Activated CD4-positive, alpha-beta T cell treated with anti-CD3 and anti-CD28 coated beads, Interleukin-2, Interleukin-6, amounts not matched to agents 100 ng/mL and 50 ng/mL, durations not matched to agents 16 hours and 8 hours (primary cell): ENCODE results near the gene OPRL1.
A peak's percentile ranks its signal among the peaks of the same experiment; 100 is the strongest.

Experiments used
- DNase-seq: peaks from one replicate; pipeline ENCODE4 v3.0.0-alpha.2; 2020

Gene OPRL1

DNA sequence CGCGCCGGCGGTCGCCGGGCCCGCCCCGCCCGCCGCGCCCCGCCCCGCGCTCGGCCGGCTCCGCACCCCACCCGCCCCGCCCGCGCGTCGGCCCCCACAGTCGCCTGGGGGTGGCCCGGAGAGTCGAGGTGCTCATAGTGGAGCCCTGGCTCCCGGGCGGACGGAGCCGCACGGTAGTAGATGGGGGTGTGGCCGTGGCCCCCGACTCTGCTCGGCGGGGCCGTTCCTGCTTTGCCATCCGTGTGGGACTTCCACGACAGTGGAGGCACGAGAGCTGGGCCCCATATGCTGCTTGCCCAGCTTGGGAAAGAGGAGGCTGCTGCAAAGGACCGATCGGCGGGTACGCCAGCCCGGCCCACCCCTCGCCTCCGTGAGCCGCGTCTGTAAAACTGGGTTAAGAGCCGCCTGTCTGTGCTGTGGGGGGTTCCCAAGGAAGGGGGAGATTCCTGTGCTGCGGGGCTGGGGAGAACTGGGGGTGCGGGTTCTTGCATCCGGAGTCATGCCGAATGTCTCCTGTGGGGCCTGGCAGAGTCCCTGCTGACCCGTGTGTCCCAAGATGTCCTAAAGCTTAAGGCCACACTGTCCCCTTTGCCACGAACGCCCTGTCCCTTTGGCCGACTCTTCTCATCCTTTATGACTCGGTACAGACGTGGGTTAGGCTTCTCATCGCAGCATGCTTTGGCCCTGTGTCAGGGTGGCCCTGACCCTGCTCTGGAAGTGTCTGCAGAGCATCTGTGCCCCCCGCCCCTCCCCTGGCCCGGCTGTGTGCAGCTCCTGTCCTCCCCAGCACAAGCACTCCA lies at the start of gene OPRL1:
TSS of gene OPRL1 (plus strand) at position 70 of the 800 bp plus-strand sequence. CDS start 12,639 bp downstream, outside the sequence.
- no peak for DNase-seq

DNA sequence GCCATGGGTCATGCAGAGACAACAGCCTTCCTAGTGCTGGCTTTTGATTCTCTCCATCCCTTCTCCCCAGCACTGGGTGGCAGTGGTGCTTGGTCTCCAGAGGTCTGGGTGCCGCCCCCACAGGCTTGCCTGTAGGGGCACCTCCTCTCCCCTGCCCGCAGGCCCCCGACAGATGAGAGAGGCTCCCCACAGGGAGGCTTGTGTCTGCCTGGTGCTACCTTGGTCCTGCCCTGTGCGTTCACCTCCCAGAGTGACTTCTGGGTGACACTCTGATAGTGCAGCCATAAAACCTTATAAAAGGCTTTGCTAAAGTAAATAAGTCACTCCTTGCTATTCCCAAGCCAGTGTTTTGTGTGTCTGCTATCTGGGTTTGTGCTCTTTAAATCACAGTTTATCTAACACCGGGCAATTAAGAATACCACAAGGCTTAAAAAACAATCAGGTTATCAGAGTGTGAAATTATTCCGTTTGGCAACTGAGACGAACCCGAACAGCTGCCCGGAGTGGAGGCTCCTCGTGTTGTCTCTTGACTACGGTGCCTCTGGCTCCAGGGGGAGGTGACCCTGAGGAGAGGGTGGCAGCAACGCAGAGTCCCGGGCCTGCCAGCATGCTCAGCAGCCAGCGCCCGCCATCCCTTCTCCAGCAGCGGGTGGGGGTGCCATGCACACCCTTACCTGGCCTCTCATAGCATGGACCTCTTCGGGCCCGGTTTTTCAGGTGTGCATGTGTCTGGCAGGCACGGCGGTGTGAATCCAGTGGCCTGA lies 49.3 kb upstream of the OPRL1 start:
- no peak for DNase-seq

DNA sequence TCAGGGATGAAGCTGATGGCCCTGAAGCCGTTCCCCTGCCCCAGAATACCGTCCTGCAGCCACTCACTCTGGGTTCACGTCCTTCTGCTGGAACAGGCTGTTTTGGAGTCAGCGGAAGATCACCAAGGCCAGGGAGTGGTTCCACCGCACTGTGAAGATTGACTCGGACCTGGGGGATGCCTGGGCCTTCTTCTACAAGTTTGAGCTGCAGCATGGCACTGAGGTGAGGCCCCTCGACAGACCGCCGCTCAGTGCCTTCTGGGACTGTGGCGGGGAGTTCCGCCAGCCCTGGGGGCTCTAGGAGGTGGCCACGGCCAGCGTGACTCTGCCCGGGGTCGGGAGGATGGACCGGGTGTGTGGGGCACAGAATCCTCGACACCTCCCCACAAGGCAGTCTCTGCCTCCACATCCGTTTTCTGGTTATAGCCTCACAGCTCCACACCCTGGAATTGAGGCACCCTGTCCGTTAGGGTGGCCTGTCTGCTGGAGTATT lies 48.0 kb upstream of the OPRL1 start:
- no peak for DNase-seq

DNA sequence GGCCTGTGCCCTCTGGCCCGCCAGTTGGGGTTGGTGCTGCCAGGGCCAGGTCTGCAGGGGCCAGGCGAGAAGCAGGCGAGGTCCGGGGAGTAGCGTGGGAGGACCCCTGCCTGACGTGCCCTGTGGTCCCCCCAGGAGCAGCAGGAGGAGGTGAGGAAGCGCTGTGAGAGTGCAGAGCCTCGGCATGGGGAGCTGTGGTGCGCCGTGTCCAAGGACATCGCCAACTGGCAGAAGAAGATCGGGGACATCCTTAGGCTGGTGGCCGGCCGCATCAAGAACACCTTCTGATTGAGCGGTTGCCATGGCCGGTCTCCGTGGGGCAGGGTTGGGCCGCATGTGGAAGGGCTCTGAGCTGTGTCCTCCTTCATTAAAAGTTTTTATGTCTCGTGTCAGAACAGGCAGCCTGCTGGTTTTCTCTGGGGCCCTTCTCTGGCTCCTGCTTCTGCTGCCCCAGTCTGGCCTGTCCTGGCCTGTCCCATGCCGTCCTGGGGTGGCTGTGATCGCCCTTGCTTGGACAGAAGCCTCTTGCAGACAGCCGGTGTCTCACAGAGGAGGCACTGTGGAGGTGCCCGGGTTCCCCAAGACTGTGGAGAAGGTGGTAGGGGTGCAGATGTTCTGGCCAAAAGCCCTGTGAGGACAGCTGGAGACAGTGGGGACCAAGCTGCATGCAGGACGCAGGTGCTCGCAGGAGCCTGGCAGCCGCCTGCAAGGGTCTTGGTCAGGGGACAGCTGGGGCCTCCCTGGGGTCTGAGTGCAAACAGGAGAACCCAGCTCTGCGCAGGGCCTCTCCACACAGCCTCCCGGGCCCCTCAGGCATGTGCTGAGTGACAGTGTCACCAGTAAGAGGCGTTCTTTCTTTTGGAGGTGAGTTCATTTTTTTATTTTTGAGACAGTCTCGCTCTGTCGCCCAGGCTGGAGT lies 46.9 kb upstream of the OPRL1 start:
- no peak for DNase-seq

DNA sequence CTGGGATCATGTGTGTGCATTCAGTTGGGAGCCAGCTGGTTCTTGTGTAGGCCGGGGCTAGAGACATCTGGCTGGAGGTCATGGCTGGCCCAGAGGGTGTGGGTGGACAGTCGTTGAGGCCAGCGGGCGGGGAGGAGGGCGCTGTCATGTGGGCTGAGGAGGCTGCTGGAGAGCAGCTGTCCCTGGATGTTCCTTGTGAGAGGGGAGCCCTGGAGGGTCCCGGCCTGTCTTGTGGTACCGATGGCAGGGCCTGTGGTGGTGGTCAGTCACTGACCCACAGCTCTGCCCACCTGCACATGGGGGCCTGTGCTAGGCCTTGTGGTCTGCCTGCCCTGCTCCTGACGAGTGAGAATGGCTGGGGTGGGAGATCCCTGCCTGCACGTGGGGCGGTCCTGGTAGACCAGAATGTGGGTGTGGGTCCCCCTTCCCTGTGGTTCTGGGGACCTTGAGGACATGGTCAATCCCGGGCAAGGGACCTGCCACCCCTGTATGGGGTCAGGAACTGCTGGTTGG lies 45.8 kb upstream of the OPRL1 start:
- DNase-seq = no peak

DNA sequence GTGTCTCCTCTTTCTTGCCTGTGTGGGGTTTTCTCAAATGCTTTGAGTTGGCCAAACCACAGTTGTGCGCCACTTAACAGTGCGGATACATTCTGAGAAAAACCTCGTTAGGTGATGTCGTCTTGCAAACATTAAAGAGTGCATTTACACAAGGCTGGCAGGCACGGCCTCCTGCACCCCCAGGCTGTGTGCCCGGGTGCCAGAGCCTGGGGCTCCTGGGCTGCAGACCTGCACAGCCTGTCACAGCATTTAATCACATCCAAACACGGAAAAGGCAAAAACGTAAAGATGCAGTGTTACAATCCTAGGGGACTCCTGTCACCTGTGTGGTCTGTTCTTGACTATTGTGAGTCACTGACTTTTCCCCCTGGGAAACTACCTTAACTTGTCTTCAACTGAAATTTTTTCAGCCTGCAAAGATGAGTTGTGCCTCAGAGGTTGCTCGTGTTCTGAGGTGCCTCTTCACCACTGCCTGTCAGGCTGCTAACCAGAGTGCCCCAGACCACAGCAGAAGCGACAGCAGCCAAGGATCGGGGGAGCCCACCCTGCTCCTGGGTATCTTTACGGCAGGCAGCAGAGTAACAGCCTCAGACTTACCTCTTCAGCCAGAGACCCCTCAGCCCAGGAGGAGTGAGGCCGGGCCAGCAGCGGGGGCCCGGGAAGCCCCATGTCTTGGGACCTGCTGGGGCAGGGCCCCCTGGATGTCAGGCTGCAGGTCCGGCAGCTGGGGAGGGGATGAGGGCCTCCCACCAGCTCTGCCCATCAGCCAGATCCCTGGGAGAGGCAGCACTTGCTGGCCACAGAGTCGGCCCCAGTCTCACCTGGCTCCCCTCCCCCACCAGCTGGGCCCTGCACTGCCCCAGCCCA lies 44.6 kb upstream of the OPRL1 start:
- DNase-seq = peak; percentile 79

DNA sequence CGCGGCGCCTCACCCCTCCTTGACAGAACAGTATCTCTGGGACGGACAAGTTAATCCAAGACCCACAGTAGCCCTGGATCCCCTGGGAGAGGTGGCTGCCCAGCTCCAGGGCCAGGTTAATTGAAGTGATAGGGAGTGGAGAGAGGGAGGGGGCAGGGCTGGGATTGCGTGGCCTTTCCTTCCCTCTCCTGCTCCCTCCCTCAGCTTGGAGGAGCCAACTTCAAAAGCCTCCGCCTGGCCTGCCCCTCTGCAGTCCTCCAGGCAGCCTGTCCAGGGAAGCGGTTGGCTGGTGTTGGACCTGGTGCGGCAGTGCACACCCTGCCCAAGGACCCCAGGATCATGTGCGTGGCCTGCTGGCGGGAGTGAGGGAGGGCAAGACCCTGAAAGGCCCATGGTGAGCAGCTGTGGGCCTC lies 43.9 kb upstream of the OPRL1 start, which contains the start of gene C20orf204:
TSS of gene C20orf204 (plus strand) at position 250 of the 413 bp plus-strand sequence. CDS start at position 392, 142 bp downstream.
- DNase-seq = no peak

DNA sequence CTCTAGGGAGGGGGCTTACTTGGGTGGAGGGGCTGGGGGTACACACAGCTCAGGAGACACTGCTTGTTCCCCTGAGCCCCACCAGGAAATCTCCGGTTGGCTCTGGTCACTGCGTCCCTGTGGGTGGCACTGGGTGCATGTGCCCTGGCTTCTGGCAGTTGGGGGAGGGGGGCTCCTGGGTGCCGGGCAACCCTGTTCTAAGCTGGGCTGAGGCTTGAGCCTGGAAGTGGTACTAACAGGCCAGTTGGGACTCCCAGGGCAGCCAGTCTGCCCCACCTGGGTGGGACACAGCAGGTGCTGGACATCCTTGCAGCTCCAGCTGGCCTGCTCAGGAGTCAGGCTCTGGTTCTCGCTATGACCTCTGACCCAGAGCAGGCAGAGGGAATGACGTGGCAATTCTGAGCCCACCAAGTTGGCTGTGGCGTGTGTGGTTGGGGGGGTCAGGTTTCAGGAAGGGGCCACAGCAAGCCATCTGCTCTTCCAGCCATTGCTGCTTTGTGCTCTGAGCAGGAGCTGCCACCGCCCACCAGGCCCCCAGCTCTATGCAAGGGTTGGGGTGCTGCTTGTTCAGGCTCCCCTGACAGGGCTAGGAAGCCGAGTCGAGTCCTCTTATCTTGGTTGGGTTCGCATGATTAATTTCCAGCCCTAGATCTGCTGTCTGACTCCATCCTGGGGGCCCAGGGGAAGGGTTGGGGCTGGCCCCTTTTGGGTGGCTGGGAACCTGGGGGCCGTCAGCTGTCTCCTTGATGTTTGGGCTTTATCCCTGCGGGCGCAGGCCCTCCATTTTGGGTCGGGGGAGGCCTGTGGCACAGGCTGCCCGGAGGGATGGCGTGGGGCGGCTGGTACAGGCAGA lies 43.3 kb upstream of the OPRL1 start:
- DNase-seq = peak; percentile 41

DNA sequence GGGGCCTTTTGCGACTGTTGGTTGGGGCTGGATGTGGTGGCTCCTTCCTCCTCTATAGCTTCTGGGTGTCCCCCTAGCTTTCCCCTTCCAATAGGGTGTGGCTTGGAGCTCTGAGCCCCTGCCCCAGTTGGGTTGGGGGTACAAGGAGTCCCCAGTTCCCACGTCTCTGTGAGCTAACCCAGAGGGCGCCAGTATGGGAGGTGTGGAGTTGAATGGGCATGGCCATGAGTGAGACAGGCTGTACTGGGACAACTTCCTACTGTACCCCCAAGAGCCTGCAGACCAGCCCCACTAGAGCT lies 42.7 kb upstream of the OPRL1 start:
- no peak for DNase-seq

DNA sequence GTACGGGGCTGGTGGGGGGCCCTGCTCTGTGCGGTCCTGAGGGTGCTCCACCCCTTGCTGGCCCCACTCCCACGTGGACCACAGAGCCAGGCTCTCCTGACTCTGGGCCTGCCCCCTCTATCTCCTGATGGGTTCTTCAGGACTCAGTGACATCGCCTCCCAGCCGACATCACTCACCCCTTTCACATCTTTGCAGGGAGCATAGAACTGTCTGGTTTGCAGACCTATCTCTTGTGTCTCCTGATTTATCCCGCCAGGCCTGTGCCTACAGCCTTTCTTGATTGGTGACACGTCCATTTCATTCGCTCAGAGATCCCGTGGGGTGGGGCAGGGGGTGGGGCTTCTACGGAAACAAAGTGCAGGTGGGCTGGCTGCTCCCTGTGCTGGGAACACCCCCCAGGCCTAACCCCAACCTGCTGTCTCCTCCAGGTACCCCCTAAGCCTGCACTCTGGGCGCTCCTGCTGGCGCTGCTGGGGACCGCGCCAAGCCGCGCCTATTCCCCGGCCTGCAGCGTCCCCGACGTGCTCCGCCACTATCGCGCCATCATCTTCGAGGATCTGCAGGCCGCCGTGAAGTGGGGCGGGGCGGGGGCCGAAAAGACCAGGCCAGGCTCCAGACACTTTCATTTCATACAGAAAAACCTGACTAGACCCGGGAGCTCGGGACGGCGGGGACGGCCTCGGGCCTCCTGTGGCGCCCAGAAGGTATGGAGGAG lies 42.2 kb upstream of the OPRL1 start:
- peak; percentile 43 for DNase-seq

DNA sequence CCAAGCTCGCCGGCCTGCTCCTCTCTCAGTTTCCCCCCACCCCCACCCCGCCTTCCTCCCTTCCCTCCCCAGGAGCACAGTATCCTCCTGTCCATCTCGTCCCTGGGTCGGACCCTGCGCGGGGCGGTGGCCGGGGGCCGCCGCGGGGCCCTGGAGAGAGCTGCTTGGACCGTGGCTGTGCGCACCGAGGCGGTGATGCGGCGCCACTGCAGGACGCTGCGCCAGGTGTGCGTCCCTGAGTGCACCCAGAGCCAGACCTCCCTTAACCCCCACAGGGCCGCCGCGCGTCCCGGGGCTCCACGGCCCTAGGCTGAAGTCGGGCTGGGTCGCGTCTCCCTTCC lies 41.7 kb upstream of the OPRL1 start:
- no peak for DNase-seq

DNA sequence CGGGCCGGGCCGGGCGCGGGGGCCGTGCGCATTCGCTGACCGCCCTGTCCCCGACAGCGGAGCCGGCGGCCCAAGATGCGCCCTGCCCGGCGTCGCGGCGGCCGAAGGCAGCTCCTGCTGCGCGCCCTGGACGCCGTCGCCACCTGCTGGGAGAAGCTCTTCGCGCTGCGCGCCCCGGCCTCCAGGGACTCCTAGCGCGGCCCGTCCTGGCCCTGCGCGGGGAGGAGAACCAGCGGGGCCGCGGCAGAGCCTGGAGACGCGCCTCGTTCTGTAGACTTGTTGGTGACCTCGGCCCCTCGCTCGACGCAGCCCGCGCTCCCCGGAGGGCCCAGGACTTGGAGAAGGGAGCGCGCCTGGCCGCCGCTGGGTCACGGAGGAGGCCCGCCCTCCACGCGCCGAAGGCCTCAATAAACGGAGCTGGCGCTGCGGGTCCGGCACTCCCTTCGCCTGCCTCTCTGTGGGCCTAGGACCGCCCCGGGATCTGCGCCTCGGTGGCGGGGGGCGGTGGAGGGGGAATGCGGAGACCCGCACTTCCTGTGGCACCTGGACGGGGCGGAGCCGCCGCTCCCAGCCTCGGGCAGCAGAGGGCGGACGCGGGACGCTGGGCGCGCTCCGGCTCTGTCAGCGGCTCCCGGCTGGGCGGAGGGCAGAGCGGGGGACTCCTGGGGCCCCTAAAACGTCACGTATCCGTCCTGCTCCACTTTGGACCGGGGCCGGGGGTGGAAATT lies 41.2 kb upstream of the OPRL1 start:
- DNase-seq = peak; percentile 83

DNA sequence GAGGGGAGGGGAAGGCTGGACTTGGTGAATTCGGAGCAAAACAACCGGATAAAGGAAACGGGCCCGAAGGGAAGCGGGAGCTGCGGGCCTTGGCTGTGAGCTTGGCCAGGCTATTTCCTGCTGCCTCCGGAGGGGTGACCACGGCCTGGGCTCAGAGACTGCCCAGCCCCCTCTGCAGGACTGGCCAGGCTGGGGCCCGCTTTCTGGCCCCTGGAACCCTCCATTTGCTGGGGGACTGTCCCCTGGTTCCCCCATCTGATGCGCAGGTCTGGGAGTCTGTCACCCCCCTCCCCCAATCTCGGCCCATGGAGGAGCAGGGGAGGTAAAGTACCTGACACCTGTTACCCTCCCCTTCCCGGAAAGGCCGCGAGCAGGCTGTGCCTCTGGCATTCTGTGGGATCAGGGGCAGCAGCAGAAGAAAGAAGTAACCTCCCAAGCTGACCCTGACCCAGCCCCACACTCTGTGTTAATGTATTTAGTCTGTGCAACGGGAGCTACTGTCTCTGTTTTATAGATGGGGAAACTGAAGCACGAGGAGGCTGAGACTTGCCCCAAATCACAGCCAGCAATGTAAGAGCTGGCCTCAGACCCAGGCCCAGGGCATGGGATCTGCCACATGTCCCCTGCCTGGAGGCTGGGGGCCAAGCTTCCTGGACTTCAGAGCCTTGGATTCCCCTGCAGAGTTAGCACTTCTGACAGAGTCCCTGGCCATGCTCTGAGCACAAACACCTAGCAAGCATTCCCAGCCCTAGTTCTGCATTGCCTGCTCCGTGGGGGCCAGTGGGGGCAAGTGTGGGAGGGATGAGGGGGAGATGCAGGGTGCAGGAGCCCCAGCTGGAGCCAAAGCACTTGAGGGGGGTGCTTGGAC lies 40.4 kb upstream of the OPRL1 start:
- DNase-seq = no peak

DNA sequence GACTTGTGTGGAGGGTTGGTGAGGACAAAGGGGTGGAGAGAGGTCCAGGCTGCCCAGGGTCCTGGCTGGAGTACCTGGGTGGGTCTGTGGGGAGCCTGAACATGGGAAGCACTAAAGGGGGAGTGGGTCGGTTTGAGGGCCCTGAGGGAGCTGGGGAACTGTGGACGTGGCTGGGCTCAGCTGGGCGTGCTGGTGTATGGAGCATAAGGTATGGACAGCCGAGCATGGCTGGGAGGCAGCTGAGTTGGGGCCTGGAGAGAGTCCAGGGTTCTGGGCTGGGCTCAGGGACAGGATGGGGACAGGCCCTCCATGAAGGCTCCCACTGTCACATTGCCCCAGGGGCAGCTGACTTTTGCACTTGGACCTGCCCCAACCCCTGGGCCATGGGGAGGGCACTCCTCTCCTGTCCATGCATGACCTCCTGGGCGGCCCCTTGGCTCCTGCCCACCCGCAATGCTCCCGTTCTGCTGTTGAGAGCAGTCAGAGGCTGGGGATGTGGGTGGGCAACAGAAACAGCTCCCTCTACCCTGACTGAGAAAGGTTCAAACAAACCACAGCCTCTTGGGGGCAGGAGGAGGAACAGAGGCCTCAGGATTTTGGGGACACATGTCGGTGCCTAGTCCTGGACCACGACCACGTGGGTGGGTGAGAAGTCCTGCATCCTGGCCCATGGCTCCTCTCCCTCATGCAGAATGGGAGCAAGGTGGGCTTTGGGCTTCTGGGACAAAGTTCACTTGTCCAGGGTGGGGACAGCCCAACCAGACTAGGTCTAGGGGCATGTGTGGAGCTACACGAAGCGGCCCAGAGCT lies 39.4 kb upstream of the OPRL1 start:
- no peak for DNase-seq

DNA sequence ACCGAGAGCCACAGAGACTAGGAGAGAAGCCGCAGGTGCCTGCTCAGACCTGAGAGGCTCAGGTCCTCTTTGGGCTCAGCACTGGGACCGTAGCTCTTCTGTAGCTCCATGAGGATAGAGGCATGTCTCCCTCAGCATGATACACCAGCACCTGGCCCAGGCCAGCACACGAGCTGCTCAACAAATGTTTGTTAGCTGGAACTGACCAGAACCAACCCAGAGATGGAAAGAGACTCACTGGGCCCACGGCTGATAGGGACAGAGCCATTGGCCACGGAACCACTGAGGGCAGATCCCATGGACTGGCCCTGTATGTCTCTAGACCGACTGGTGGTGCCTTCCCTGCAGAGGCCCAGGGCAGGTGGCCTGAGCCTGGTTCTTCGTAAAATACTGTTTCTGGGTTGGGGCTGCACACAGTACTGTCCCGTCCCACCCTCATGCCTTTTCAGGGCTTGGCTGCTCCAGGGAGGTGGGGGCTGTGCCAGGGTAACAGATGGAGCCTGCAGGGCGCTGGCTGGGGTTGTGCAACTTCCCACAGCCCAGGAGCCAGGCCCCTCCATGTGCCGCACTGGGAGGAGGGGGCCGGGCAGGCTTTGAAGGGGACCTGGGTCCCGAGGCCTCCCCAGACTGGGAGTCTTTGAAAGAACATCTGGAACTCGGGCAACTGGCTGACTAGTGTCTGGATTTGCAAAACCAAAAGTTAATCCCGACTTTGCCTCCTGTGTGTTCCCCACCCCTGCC lies 38.7 kb upstream of the OPRL1 start:
- DNase-seq = no peak

DNA sequence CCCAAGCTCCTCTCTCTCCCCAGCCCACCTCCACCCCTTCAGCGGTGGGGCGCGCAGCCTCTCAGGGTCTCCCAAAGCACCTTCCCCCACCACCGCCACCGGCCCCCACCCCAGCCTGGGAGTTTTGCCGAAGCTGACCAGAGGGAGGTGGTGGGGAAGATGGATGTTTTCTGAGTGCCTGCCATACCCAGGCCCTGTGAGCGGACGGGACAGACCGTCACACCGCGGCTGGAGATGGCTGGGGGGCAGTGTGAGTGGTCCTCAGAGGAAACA lies 38.2 kb upstream of the OPRL1 start:
- no peak for DNase-seq
